ENCODE results near the gene MT1A.
A peak's percentile ranks its signal among the peaks of the same experiment; 100 is the strongest.
"Not testable (repeated sequence)": the region's sequence is repeated elsewhere in the genome, so short reads cannot be mapped to it uniquely, and the experiment has no call there.

The MT1A gene

DNA sequence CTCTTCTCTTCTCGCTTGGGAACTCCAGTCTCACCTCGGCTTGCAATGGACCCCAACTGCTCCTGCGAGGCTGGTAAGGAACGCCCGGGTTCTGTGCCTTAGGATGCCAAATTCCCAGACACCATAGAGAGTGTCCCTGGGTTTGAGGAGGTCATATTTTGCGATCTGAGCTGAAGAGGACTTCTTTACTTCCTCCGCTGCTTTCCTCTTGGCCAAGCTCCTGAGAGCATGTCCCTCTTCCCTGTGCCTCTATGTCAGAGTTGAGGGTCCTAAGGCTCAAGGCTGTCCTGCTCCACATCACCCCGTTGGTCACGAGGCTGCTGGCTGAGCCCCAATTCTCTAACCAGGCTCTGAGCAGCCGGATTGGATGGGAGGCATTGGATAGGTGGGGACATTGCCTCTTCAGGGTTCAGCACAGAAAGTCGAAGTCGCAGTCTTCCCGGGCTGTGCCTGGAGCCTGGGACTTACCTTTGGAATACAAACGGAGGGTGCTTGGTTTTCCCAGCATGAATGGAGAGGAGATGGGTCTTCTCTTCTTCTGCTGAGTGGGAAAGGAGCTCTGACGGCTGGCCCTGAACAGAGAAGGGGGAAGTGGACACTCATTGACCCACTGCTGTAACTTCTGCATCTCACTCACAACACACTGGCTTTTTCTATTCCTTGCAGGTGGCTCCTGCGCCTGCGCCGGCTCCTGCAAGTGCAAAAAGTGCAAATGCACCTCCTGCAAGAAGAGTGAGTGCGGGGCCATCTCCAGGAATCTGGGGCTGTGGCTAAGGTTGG, 31.6 kb downstream of the MT1A start:
- no peaks in the 10 kb centered on the region for H3K36me3 ChIP-seq (ENCODE audit: control insufficient read depth, insufficient read depth, low read length)
- peaks cover 24% of the 10 kb centered on the region for H3K27me3 ChIP-seq (ENCODE audit: control insufficient read depth, insufficient read depth, low read length)
- H3K9ac ChIP-seq (ENCODE audit: low read length) = no peak overlapping the region
- no peak overlapping the region for H3K27ac ChIP-seq (ENCODE audit: low read depth, low read length)
- no peak overlapping the region for H3K4me3 ChIP-seq (ENCODE audit: low read length)
- no peaks in the 10 kb centered on the region for H3K4me1 ChIP-seq (ENCODE audit: control insufficient read depth, insufficient read depth, low read length)

DNA sequence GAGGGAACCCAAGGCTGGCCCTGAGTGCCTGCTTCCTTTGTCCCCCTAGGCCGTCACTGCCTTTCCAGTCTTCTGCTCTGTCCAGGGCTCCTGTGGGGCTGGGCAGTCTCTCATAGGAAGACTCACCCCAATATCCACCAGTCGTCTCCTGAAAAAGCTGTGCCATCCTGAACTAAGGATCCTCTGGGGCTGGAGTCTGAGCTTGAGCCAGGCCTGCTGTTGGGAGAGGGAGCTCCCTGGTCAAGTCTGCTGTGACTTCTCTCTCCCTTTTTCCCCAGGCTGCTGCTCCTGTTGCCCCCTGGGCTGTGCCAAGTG, 32.1 kb downstream of the MT1A start:
- Histone ChIP-seq H3K4me3 (ENCODE audit: low read length) (no peak overlapping the region), H3K27ac (ENCODE audit: low read depth, low read length) (no peak overlapping the region), H3K4me1 (ENCODE audit: control insufficient read depth, insufficient read depth, low read length) (no peaks in the 10 kb centered on the region), H3K27me3 (ENCODE audit: control insufficient read depth, insufficient read depth, low read length) (peaks cover 24% of the 10 kb centered on the region), H3K9ac (ENCODE audit: low read length) (no peak overlapping the region), H3K36me3 (ENCODE audit: control insufficient read depth, insufficient read depth, low read length) (no peaks in the 10 kb centered on the region)

DNA sequence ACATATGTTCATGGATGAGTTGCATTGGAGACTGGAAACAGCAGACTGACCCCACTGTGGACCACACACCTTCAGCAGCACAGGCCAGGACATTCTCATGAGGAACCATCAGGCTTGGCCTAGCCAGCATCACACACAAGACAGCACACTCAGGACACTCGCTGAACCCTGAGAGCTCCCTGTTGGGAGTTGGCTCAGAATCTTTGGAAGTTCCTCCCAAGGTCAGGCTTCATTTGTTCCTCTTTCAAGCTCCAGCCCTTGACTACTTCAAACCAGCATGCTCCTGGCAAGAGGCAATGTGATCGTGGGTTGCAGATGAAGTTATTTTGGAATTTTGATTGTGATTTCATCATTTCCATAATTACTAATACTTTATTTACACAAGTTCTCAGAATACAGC, 33.2 kb downstream of the MT1A start:
- H3K9ac ChIP-seq (ENCODE audit: low read length); H3K36me3 ChIP-seq (ENCODE audit: control insufficient read depth, insufficient read depth, low read length); H3K27ac ChIP-seq (ENCODE audit: low read depth, low read length); H3K4me1 ChIP-seq (ENCODE audit: control insufficient read depth, insufficient read depth, low read length); H3K4me3 ChIP-seq (ENCODE audit: low read length): not testable (repeated sequence)
- peaks cover 28% of the 10 kb centered on the region for H3K27me3 ChIP-seq (ENCODE audit: control insufficient read depth, insufficient read depth, low read length)

DNA sequence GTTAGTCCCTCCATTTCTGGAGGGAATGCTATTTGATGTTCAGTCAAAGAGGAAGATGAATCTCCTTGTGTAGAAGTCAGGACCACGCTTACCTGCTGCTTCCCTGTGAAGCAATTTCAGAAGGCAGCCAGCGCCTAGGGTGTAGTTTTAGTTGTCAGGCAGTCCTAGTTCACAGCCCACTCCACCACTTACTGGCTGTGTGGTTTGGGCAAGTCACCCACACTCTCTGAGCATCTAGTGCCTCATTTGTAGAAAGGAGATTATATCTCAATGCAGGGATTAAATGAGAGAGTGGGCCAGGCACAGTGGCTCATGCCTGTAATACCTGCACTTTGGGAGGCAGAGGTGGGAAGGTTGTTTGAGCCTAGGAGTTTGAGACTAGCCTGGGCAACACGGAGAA, 33.7 kb downstream of the MT1A start:
- peaks cover 26% of the 10 kb centered on the region for H3K27me3 ChIP-seq (ENCODE audit: control insufficient read depth, insufficient read depth, low read length)
- H3K4me1 ChIP-seq (ENCODE audit: control insufficient read depth, insufficient read depth, low read length); H3K4me3 ChIP-seq (ENCODE audit: low read length); H3K9ac ChIP-seq (ENCODE audit: low read length); H3K36me3 ChIP-seq (ENCODE audit: control insufficient read depth, insufficient read depth, low read length); H3K27ac ChIP-seq (ENCODE audit: low read depth, low read length): not testable (repeated sequence)

DNA sequence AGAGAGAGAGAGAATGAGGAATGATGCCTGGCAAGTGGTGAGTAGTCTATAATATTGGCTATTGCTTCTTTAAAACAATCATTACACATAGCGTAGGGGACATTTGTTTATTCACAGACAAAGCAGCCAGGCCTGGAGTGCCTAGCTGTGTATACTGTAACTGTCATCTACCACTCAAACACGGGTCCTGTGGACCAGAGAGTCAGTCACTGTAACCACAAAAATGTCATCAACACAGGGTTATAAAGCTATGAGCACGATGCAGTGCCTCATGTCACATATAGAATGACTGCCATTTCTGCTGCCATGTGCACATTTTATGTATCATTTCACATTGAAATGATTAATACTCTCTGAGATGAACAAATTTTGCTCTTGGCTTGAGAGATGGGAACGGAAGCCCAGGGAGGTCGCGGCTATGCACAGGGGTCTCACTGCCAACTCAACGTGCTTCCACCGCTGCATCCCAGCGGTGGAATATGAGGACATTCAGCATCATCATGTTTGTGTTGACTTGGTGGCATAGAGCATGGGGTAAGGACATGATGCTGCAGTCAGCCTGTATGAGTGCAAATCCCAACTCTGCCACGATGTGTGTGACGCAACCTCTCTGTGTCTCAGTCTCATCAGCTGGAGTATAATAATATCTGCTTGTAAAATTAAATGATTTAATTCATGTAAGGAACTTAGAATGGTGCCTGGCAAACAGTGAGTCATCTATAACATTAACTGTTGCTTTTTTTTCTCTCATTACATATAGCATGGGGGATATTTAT, 34.5 kb downstream of the MT1A start:
- Histone ChIP-seq H3K9ac (ENCODE audit: low read length) (no peak overlapping the region), H3K4me1 (ENCODE audit: control insufficient read depth, insufficient read depth, low read length) (no peaks in the 10 kb centered on the region), H3K27me3 (ENCODE audit: control insufficient read depth, insufficient read depth, low read length) (peaks cover 20% of the 10 kb centered on the region)

DNA sequence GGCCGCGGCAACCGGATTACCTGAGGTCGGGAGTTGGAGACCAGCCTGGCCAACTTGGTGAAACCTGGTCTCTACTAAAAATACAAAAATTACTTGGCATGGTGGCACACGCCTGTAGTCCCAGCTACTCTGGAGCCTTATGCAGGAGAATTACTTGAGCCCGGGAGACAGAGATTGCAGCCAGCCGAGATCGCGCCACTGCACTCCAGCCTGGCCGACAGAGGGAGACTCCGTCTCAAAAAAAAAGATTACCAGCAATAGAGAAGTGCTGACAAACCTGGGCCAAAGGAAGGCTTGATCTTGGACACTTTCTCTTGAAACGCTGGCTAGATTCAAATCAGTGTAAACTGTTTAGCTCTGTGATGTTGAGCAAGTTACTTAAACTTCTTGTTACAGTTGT, 35.5 kb downstream of the MT1A start:
- no peak overlapping the region for H3K27ac ChIP-seq (ENCODE audit: low read depth, low read length)
- H3K27me3 ChIP-seq (ENCODE audit: control insufficient read depth, insufficient read depth, low read length) = peaks cover 17% of the 10 kb centered on the region
- H3K9ac ChIP-seq (ENCODE audit: low read length) = no peak overlapping the region

More for the DNA sequence above, 34.5 kb downstream of the MT1A start:
- no peak overlapping the region for H3K27ac ChIP-seq (ENCODE audit: low read depth, low read length)
- no peaks in the 10 kb centered on the region for H3K36me3 ChIP-seq (ENCODE audit: control insufficient read depth, insufficient read depth, low read length)
- H3K4me3 ChIP-seq (ENCODE audit: low read length) = no peak overlapping the region

DNA sequence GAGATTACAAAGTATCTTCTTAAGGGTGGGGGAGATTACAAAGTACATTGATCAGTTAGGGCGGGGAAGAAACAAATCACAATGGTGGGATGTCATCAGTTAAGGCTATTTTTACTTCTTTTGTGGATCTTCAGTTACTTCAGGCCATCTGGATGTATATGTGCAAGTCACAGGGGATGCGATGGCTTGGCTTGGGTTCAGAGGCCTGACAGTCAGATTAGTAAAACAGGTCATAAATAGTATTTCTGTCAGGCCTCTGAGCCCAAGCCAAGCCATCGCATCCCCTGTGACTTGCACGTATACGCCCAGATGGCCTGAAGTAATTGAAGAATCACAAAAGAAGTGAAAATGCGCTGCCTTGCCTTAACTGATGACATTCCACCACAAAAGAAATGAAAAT, 36.1 kb downstream of the MT1A start:
- not testable (repeated sequence) for H3K4me3 ChIP-seq (ENCODE audit: low read length); H3K36me3 ChIP-seq (ENCODE audit: control insufficient read depth, insufficient read depth, low read length); H3K4me1 ChIP-seq (ENCODE audit: control insufficient read depth, insufficient read depth, low read length); H3K27ac ChIP-seq (ENCODE audit: low read depth, low read length); H3K9ac ChIP-seq (ENCODE audit: low read length)
- H3K27me3 ChIP-seq (ENCODE audit: control insufficient read depth, insufficient read depth, low read length) = peaks cover 14% of the 10 kb centered on the region

More for the DNA sequence above, 35.5 kb downstream of the MT1A start:
- no peaks in the 10 kb centered on the region for H3K36me3 ChIP-seq (ENCODE audit: control insufficient read depth, insufficient read depth, low read length)
- H3K4me1 ChIP-seq (ENCODE audit: control insufficient read depth, insufficient read depth, low read length) = no peaks in the 10 kb centered on the region
- H3K4me3 ChIP-seq (ENCODE audit: low read length) = no peak overlapping the region

DNA sequence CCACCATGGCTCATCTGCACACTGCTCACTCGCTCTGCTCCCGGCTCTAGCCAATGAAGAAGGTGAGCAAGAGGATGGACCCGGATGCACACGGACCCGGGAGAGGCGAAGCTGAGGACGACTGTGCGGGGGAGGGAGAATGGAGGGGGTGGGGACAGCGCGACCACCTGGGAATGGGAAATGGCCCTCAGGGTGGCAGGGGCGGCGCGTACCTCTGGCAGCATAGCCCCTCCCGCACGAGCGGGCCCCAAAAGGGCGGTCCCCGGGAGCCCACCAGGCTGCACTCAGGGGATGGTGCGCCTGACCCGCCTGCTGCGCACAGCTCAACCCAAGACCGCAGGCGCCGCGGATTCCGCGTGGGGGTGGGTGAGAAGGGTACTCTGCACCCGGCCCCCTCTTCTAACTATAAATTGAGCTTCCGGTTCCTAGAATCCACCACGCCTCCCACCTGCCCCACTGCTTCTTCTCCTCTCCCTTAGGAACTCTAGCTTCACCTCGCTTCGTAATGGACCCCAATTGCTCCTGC, 37.3 kb downstream of the MT1A start:
- Histone ChIP-seq H3K27ac (ENCODE audit: low read depth, low read length) (no peak overlapping the region), H3K4me1 (ENCODE audit: control insufficient read depth, insufficient read depth, low read length) (no peaks in the 10 kb centered on the region), H3K36me3 (ENCODE audit: control insufficient read depth, insufficient read depth, low read length) (no peaks in the 10 kb centered on the region), H3K9ac (ENCODE audit: low read length) (no peak overlapping the region), H3K27me3 (ENCODE audit: control insufficient read depth, insufficient read depth, low read length) (peaks cover 7% of the 10 kb centered on the region), H3K4me3 (ENCODE audit: low read length) (peak overlapping the region; percentile 33)

DNA sequence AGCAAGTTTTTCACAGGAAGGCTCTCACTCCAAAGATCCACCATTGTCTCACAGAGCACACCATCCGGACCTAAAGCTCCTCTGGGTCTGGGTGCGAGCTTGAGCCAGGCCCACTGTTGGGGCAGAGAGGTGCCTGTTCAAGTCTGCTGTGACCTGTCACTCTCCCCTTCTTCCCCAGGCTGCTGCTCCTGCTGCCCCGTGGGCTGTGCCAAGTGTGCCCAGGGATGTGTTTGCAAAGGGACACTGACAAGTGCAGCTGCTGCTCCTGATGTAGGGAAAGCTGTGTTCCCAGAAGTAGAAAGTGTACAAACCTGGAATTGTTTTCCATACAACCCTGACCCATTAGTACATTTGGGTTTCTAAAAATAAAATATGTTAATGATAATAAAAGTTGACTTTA, 39.0 kb downstream of the MT1A start:
- Histone ChIP-seq H3K27ac (ENCODE audit: low read depth, low read length) (no peak overlapping the region), H3K9ac (ENCODE audit: low read length) (no peak overlapping the region), H3K4me1 (ENCODE audit: control insufficient read depth, insufficient read depth, low read length) (peaks cover 3% of the 10 kb centered on the region), H3K36me3 (ENCODE audit: control insufficient read depth, insufficient read depth, low read length) (no peaks in the 10 kb centered on the region), H3K27me3 (ENCODE audit: control insufficient read depth, insufficient read depth, low read length) (peaks cover 7% of the 10 kb centered on the region), H3K4me3 (ENCODE audit: low read length) (no peak overlapping the region)

DNA sequence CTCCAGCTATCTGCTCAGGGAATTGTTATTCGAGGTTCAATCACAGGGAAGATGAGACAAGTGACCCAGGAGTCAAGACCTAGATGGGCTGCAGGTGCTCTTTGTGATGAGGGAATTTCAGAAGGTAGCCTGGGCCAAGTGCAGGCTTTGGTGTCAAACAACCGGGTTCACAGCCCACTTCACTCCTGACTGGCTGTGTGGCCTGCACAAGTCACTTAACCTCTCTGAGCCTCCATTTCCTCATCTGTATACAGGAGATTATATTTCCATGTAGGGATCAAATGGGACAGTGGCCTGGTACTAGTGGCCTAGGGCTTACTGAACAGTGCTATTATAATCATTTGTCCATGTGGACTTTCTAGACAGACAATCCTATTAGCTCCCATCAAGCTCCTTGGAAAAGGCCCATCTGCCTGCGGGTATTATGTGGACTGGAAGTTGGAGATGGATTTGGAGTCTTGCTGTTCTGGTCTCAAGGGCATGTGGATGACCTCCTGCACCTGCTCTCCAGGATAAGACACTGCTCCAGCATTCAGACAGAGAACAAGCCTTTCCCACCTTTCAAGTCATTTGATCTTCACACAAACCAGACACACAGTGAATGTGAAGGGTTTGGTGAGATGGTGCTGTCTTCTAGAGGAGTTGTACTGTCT, 40.7 kb downstream of the MT1A start:
- H3K4me1 ChIP-seq (ENCODE audit: control insufficient read depth, insufficient read depth, low read length) = peaks cover 3% of the 10 kb centered on the region

DNA sequence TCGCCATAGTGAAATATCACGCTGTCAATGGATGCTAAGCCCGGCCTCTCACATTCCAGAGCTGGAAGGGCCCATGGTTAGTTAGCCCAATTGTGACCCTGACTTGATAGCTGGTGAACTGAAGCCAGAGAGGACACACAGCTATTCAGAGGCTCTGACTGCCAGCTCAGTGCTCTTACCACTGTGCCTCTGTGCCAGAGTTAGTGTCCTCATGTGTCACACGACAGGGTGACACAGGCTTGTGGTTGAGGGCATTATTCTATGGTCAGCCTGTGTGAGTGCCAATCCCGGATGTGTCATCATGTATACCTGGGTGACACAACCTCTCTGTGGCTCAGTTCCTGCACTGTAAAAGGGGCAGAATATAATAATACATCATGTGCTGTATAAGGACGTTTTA, 41.4 kb downstream of the MT1A start:
- Histone ChIP-seq H3K4me1 (ENCODE audit: control insufficient read depth, insufficient read depth, low read length) (peaks cover 3% of the 10 kb centered on the region), H3K9ac (ENCODE audit: low read length) (no peak overlapping the region), H3K36me3 (ENCODE audit: control insufficient read depth, insufficient read depth, low read length) (no peaks in the 10 kb centered on the region), H3K27ac (ENCODE audit: low read depth, low read length) (no peak overlapping the region), H3K4me3 (ENCODE audit: low read length) (no peak overlapping the region), H3K27me3 (ENCODE audit: control insufficient read depth, insufficient read depth, low read length) (peaks cover 7% of the 10 kb centered on the region)

More for the DNA sequence above, 40.7 kb downstream of the MT1A start:
- H3K27me3 ChIP-seq (ENCODE audit: control insufficient read depth, insufficient read depth, low read length) = peaks cover 7% of the 10 kb centered on the region
- no peak overlapping the region for H3K9ac ChIP-seq (ENCODE audit: low read length)
- H3K27ac ChIP-seq (ENCODE audit: low read depth, low read length) = no peak overlapping the region
- no peaks in the 10 kb centered on the region for H3K36me3 ChIP-seq (ENCODE audit: control insufficient read depth, insufficient read depth, low read length)
- no peak overlapping the region for H3K4me3 ChIP-seq (ENCODE audit: low read length)

DNA sequence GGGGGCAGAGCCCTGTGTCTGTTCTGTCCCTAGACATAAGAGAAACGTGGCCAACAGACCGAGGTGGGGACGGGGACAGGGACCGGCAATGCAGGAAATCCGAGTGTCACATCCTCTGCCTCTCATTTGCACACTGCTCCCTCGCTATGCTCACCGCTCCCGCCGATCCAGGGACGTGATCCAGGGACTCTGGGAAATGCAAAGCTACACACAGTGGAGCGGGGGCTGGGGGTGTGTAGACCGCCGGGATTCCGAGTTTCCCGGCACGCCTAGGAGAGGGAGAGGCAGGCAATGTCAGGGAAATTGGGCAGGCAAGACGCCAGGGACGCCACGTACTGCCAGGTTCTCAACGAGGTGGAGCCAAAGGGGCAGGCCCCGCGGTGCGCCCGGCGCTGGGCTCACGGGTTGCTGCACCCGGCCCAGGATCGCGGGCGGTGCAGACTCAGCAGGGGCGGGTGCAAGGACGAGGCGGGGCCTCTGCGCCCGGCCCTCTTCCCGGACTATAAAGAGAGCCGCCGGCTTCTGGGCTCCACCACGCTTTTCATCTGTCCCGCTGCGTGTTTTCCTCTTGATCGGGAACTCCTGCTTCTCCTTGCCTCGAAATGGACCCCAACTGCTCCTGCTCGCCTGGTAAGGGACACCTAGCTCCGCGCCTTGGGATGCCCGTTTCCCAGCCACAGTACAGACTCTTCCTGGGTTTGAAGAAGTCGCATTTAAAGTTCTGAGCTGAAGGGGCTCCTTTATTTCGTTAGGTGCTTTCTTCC, 43.7 kb downstream of the MT1A start, which contains the start of gene MT1X:
MT1X (plus strand) TSS at position 532 of the 764 bp plus-strand sequence; CDS start at position 603, 71 bp downstream.
- Histone ChIP-seq H3K9ac (ENCODE audit: low read length) (peak within 1 kb of the TSS; percentile 72), H3K4me3 (ENCODE audit: low read length) (peak within 1 kb of the TSS; percentile 90), H3K4me1 (ENCODE audit: control insufficient read depth, insufficient read depth, low read length) (peaks cover 3% of the 10 kb centered on the region), H3K27me3 (ENCODE audit: control insufficient read depth, insufficient read depth, low read length) (no peaks in the 10 kb centered on the region), H3K27ac (ENCODE audit: low read depth, low read length) (peak within 1 kb of the TSS; percentile 81), H3K36me3 (ENCODE audit: control insufficient read depth, insufficient read depth, low read length) (no peaks in the 10 kb centered on the region)
